GM12878 (cell line): ENCODE measurements around the gene ZDHHC14.

ENCODE experiments used
- CBX3 ChIP-seq: fragments of 200-600 bp; sonication (generic); IDR thresholded peaks from 2 replicates; pipeline ENCODE4 v1.6.1; 2016; ENCODE audit warnings: low read depth, borderline replicate concordance
- ESRRA ChIP-seq: IDR thresholded peaks from 2 replicates; pipeline ENCODE4 v1.6.1; 2012; ENCODE audit warnings: mild to moderate bottlenecking, low read length, improper control_type of control experiment
- MTA3 ChIP-seq: IDR thresholded peaks from 2 replicates; pipeline ENCODE4 v1.6.1; 2012; ENCODE audit warnings: low read length, inconsistent platforms, borderline replicate concordance
- NBN ChIP-seq: fragments of 450-650 bp; IDR thresholded peaks from 2 replicates; pipeline ENCODE4 v1.6.1; 2016
- NFYB ChIP-seq: IDR thresholded peaks from 2 replicates; pipeline ENCODE4 v1.6.1; 2011; ENCODE audit warnings: low read depth, mild to moderate bottlenecking, low read length, improper control_type of control experiment, moderate library complexity; ENCODE audit not compliant: insufficient read depth
- PAX5 ChIP-seq: IDR thresholded peaks from 2 replicates; pipeline ENCODE4 v1.6.1; 2011; ENCODE audit warnings: low read depth, low read length, borderline replicate concordance
- POLR2A ChIP-seq: IDR thresholded peaks from 2 replicates; pipeline ENCODE4 v1.6.1; 2011; ENCODE audit warnings: low read depth, mild to moderate bottlenecking, low read length
- SIX5 ChIP-seq: IDR thresholded peaks from 2 replicates; pipeline ENCODE4 v1.6.1; 2011; ENCODE audit warnings: mild to moderate bottlenecking, low read depth, low read length, moderate library complexity; ENCODE audit not compliant: severe bottlenecking
- SP1 ChIP-seq: IDR thresholded peaks from one replicate; pipeline ENCODE4 v1.6.1; 2011; ENCODE audit warnings: low read depth, low read length
- TARDBP ChIP-seq: IDR thresholded peaks from 2 replicates; pipeline ENCODE4 v1.6.1; 2016; ENCODE audit warnings: borderline replicate concordance
- ZBTB4 ChIP-seq: fragments of 450-650 bp; formaldehyde crosslinking; IDR thresholded peaks from 2 replicates; pipeline ENCODE4 v1.4.0; 2022; ENCODE audit warnings: mild to moderate bottlenecking, moderate library complexity
- TF ChIP-seq, protein P1 (sequence below), 3 experiments: IDR thresholded peaks in 2 of 3; conservative IDR thresholded peaks in 1 of 3; 2 replicates each; pipeline ENCODE4 v1.5.1; 2011; ENCODE audit warnings: low read depth in 3 of 3, low read length in 3 of 3, mild to moderate bottlenecking in 3 of 3, control low read depth in 2 of 3, moderate library complexity in 2 of 3, inconsistent platforms in 1 of 3, mixed read lengths in 1 of 3; ENCODE audit not compliant: control insufficient read depth in 2 of 3, insufficient read depth in 1 of 3; ENCODE audit errors: extremely low read depth in 1 of 3

- TF ChIP-seq SP1 (no peak), NFYB (no peak), NBN (no peak), POLR2A (no peak), ESRRA (no peak), CBX3 (no peak), SIX5 (no peak), PAX5 (no peak), ZBTB4 (CRISPR knock-in tag) (no peak), MTA3 (no peak), TARDBP (no peak)
- TF ChIP-seq, protein P1, sequence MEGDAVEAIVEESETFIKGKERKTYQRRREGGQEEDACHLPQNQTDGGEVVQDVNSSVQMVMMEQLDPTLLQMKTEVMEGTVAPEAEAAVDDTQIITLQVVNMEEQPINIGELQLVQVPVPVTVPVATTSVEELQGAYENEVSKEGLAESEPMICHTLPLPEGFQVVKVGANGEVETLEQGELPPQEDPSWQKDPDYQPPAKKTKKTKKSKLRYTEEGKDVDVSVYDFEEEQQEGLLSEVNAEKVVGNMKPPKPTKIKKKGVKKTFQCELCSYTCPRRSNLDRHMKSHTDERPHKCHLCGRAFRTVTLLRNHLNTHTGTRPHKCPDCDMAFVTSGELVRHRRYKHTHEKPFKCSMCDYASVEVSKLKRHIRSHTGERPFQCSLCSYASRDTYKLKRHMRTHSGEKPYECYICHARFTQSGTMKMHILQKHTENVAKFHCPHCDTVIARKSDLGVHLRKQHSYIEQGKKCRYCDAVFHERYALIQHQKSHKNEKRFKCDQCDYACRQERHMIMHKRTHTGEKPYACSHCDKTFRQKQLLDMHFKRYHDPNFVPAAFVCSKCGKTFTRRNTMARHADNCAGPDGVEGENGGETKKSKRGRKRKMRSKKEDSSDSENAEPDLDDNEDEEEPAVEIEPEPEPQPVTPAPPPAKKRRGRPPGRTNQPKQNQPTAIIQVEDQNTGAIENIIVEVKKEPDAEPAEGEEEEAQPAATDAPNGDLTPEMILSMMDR (IDR thresholded peaks at IDR 0.05 in 2 of 3, conservative IDR thresholded peaks at IDR 0.05 in 1 of 3; ENCODE audit: control insufficient read depth in 2 of 3, extremely low read depth in 1 of 3, insufficient read depth in 1 of 3, low read depth in 3 of 3, low read length in 3 of 3): no peak
Observed at GRCh38 chr6:157346373-157346772, 34.6 kb upstream of the ZDHHC14 start.
